Activated CD4-positive, alpha-beta T cell treated with anti-CD3 and anti-CD28 coated beads, Interleukin-2, amount 50 U/mL, for 4 hours (primary cell): ENCODE measurements around the gene PHETA2.

Experiments
- DNase-seq, 2 experiments: peaks; one replicate each; pipeline ENCODE4 v3.0.0-alpha.2; 2020

PHETA2 gene

GRCh38 chr22:42074132-42074811, at the start of gene PHETA2:
PHETA2 (plus strand) TSS chr22:42074248; CDS start chr22:42077294, 3,046 bp downstream.
- peak; percentile 37 to 47 for DNase-seq

- no peak for DNase-seq
Observed at GRCh38 chr22:42025421-42025820, 48.6 kb upstream of the PHETA2 start.

GRCh38 chr22:42026705-42027104, 47.3 kb upstream of the PHETA2 start:
- no peak for DNase-seq

- no peak for DNase-seq
Observed at GRCh38 chr22:42033263-42034181, 40.5 kb upstream of the PHETA2 start.

GRCh38 chr22:42035256-42035655, 38.8 kb upstream of the PHETA2 start:
- DNase-seq: no peak

GRCh38 chr22:42039271-42039670, 34.8 kb upstream of the PHETA2 start:
- DNase-seq: no peak

- DNase-seq: no peak
Observed at GRCh38 chr22:42041784-42042183, 32.3 kb upstream of the PHETA2 start.

GRCh38 chr22:42050641-42051180, 23.3 kb upstream of the PHETA2 start:
- DNase-seq: no peak

- no peak for DNase-seq
Observed at GRCh38 chr22:42052765-42053164, 21.3 kb upstream of the PHETA2 start.

GRCh38 chr22:42056757-42057511, 17.1 kb upstream of the PHETA2 start:
- DNase-seq: no peak

GRCh38 chr22:42060489-42060888, 13.6 kb upstream of the PHETA2 start:
- DNase-seq: no peak

GRCh38 chr22:42061041-42061440, 13.0 kb upstream of the PHETA2 start:
- no peak for DNase-seq

- no peak for DNase-seq
Observed at GRCh38 chr22:42062506-42063170, 11.4 kb upstream of the PHETA2 start.

- no peak for DNase-seq
Observed at GRCh38 chr22:42064629-42065028, 9.4 kb upstream of the PHETA2 start.

- no peak for DNase-seq
Observed at GRCh38 chr22:42065438-42066125, 8.5 kb upstream of the PHETA2 start.

- DNase-seq: no peak
Observed at GRCh38 chr22:42066126-42066761, 7.8 kb upstream of the PHETA2 start.

GRCh38 chr22:42066937-42067336, 7.1 kb upstream of the PHETA2 start:
- DNase-seq: no peak

GRCh38 chr22:42067671-42068251, 6.3 kb upstream of the PHETA2 start:
- DNase-seq: no peak

- no peak for DNase-seq
Observed at GRCh38 chr22:42068291-42068690, 5.8 kb upstream of the PHETA2 start.

GRCh38 chr22:42069801-42070516, 4.1 kb upstream of the PHETA2 start:
- DNase-seq: no peak
